IMR-90 (cell line): ENCODE data around the gene TCEA2. TPM values are rescaled to one million over a fixed set of nuclear protein-coding genes. Genes with fewer than 3 reads are reported as not detected.

Experiments
- ATAC-seq: fragments of 200-7000 bp; cut with Tn5 transposase; 2 replicates; pipeline ENCODE4 v1.9.1; 2020; ENCODE audit warnings: low read depth, mild to moderate bottlenecking, moderate library complexity
- BruUV-seq: library from RNA; stranded (reverse); fragments of 400-500 nt; replicated peaks from 2 replicates; lab custom pipeline; 2021; lab: Mats Ljungman, UMichigan
- CTCF ChIA-PET: fragments of 300-600 bp; formaldehyde crosslinking; extraction: SDS; loops from one replicate; lab custom pipeline; 2021; ENCODE audit warnings: antibody characterized with exemption; lab: Yijun Ruan, JAX
- POLR2A ChIA-PET: fragments of 300-600 bp; sonication (Branson Sonifier 250); formaldehyde crosslinking; loops from one replicate; lab custom pipeline; 2022; ENCODE audit warnings: antibody characterized with exemption; ENCODE audit not compliant: unreplicated experiment; lab: Charles Lee
- DNase-seq: peaks from one replicate; pipeline ENCODE4 v3.0.0; 2013
- H2AFZ ChIP-seq: replicated peaks from 2 replicates; pipeline ENCODE3; 2013; ENCODE audit warnings: low read length, mild to moderate bottlenecking; ENCODE audit not compliant: poor library complexity
- H2AK5ac ChIP-seq: 2 replicates; pipeline ENCODE4 v1.6.1; 2013; ENCODE audit warnings: low read depth, low read length, inconsistent platforms
- H2AK9ac ChIP-seq: replicated peaks from 2 replicates; pipeline ENCODE3; 2013; ENCODE audit warnings: mild to moderate bottlenecking, low read depth, low read length, moderate library complexity; ENCODE audit not compliant: poor library complexity
- H2BK120ac ChIP-seq: 2 replicates; pipeline ENCODE4 v1.6.1; 2013; ENCODE audit warnings: low read depth, low read length, inconsistent platforms
- H2BK15ac ChIP-seq: 3 replicates; pipeline ENCODE4 v1.6.1; 2013; ENCODE audit warnings: low read depth, low read length, inconsistent platforms
- H2BK20ac ChIP-seq: 2 replicates; pipeline ENCODE4 v1.6.1; 2013; ENCODE audit warnings: low read depth, mild to moderate bottlenecking, inconsistent platforms, low read length, moderate library complexity
- H2BK5ac ChIP-seq: 2 replicates; pipeline ENCODE4 v1.6.1; 2013; ENCODE audit warnings: mild to moderate bottlenecking, low read depth, low read length, inconsistent platforms; ENCODE audit not compliant: poor library complexity, severe bottlenecking
- H3K14ac ChIP-seq: replicated peaks from 2 replicates; pipeline ENCODE4 v1.6.1; 2013; ENCODE audit warnings: low read depth, low read length, inconsistent platforms
- H3K18ac ChIP-seq: 2 replicates; pipeline ENCODE4 v1.6.1; 2013; ENCODE audit warnings: low read depth, low read length, control low read depth
- H3K23ac ChIP-seq: 2 replicates; pipeline ENCODE4 v1.6.1; 2013; ENCODE audit warnings: low read depth, low read length, inconsistent platforms
- H3K27ac ChIP-seq: 2 replicates; pipeline ENCODE4 v1.5.1; 2013; ENCODE audit warnings: mild to moderate bottlenecking, control low read depth, low read length; ENCODE audit not compliant: insufficient read depth
- H3K27me3 ChIP-seq: 2 replicates; pipeline ENCODE4 v1.6.1; 2013; ENCODE audit warnings: low read length; ENCODE audit not compliant: control insufficient read depth, insufficient read depth
- H3K36me3 ChIP-seq: 2 replicates; pipeline ENCODE4 v1.6.1; 2013; ENCODE audit warnings: low read length, mixed read lengths; ENCODE audit not compliant: control insufficient read depth, insufficient read depth
- H3K4ac ChIP-seq: 2 replicates; pipeline ENCODE4 v1.6.1; 2013; ENCODE audit warnings: low read depth, low read length, inconsistent platforms
- H3K4me1 ChIP-seq: 2 replicates; pipeline ENCODE4 v1.6.1; 2013; ENCODE audit warnings: low read length, mixed read lengths; ENCODE audit not compliant: control insufficient read depth, insufficient read depth
- H3K4me2 ChIP-seq: 2 replicates; pipeline ENCODE4 v1.6.1; 2013; ENCODE audit warnings: low read depth, mild to moderate bottlenecking, control low read depth, low read length, moderate library complexity
- H3K4me3 ChIP-seq: 2 replicates; pipeline ENCODE4 v1.5.1; 2013; ENCODE audit warnings: low read depth, mild to moderate bottlenecking, control low read depth, low read length, moderate library complexity; ENCODE audit not compliant: insufficient read depth
- H3K56ac ChIP-seq: 2 replicates; pipeline ENCODE4 v1.6.1; 2013; ENCODE audit warnings: low read length, inconsistent platforms; ENCODE audit not compliant: insufficient read depth; ENCODE audit errors: extremely low read depth
- H3K79me1 ChIP-seq, 2 experiments: 2 replicates each; pipeline ENCODE4 v1.6.1; 2013; ENCODE audit warnings: low read length in 2 of 2, inconsistent platforms in 1 of 2, low read depth in 1 of 2
- H3K9ac ChIP-seq: 2 replicates; pipeline ENCODE4 v1.6.1; 2013; ENCODE audit warnings: low read depth, low read length, control low read depth
- H3K9me1 ChIP-seq: 2 replicates; pipeline ENCODE4 v1.6.1; 2013; ENCODE audit warnings: low read length, inconsistent platforms; ENCODE audit not compliant: insufficient read depth
- H3K9me3 ChIP-seq: 2 replicates; pipeline ENCODE4 v1.6.1; 2013; ENCODE audit warnings: low read length; ENCODE audit not compliant: control insufficient read depth, insufficient read depth
- H4K20me1 ChIP-seq: 2 replicates; pipeline ENCODE4 v1.6.1; 2013; ENCODE audit warnings: low read length, inconsistent platforms; ENCODE audit not compliant: insufficient read depth
- H4K5ac ChIP-seq: 2 replicates; pipeline ENCODE4 v1.6.1; 2013; ENCODE audit warnings: mild to moderate bottlenecking, low read depth, low read length, control low read depth
- H4K8ac ChIP-seq, 2 experiments: 2 replicates each; pipeline ENCODE4 v1.6.1; 2013; ENCODE audit warnings: low read depth in 2 of 2, low read length in 2 of 2, control low read depth in 1 of 2, inconsistent platforms in 1 of 2
- H4K91ac ChIP-seq: 2 replicates; pipeline ENCODE4 v1.6.1; 2013; ENCODE audit warnings: low read depth, low read length, inconsistent platforms; ENCODE audit not compliant: insufficient read depth
- BHLHE40 ChIP-seq: fragments of 150-350 bp; IDR thresholded peaks from 2 replicates; pipeline ENCODE4 v1.6.1; 2016; ENCODE audit warnings: mild to moderate bottlenecking, low read depth, low read length
- CEBPB ChIP-seq: IDR thresholded peaks from 2 replicates; pipeline ENCODE4 v1.6.1; 2012; ENCODE audit warnings: low read depth, low read length, improper control_type of control experiment
- CHD1 ChIP-seq: IDR thresholded peaks from 2 replicates; pipeline ENCODE4 v1.6.1; 2012; ENCODE audit warnings: low read depth, low read length, improper control_type of control experiment
- CTCF ChIP-seq: conservative IDR thresholded peaks from 2 replicates; pipeline ENCODE4 v1.5.1; 2012; ENCODE audit warnings: mild to moderate bottlenecking, low read depth, low read length, improper control_type of control experiment
- FOS ChIP-seq: fragments of 150-350 bp; IDR thresholded peaks from 2 replicates; pipeline ENCODE4 v1.6.1; 2016; ENCODE audit warnings: low read depth, low read length
- MAFK ChIP-seq: IDR thresholded peaks from 2 replicates; pipeline ENCODE4 v1.6.1; 2012; ENCODE audit warnings: low read depth, low read length, improper control_type of control experiment
- MAZ ChIP-seq: IDR thresholded peaks from 2 replicates; pipeline ENCODE4 v1.6.1; 2012; ENCODE audit warnings: low read depth, mild to moderate bottlenecking, low read length, improper control_type of control experiment, moderate library complexity, borderline replicate concordance
- MXI1 ChIP-seq: IDR thresholded peaks from 2 replicates; pipeline ENCODE4 v1.6.1; 2012; ENCODE audit warnings: low read depth, mild to moderate bottlenecking, low read length, moderate library complexity, borderline replicate concordance
- NFE2L2 ChIP-seq: fragments of 150-350 bp; IDR thresholded peaks from 2 replicates; pipeline ENCODE4 v1.6.1; 2016; ENCODE audit warnings: low read depth, mild to moderate bottlenecking, low read length
- POLR2A ChIP-seq: IDR thresholded peaks from 2 replicates; pipeline ENCODE4 v1.6.1; 2012; ENCODE audit warnings: mild to moderate bottlenecking, low read depth, low read length
- RAD21 ChIP-seq: IDR thresholded peaks from 2 replicates; pipeline ENCODE4 v1.6.1; 2012; ENCODE audit warnings: low read length, improper control_type of control experiment
- RCOR1 ChIP-seq: IDR thresholded peaks from 2 replicates; pipeline ENCODE4 v1.6.1; 2012; ENCODE audit warnings: mild to moderate bottlenecking, low read length, improper control_type of control experiment; ENCODE audit not compliant: insufficient replicate concordance
- RFX5 ChIP-seq: IDR thresholded peaks from 2 replicates; pipeline ENCODE4 v1.8.0; 2012; ENCODE audit warnings: low read depth, mild to moderate bottlenecking, low read length, moderate library complexity
- WGBS, 2 experiments: methylation state at CpG; one replicate each; pipeline versions ENCODE4 v1.1.5 to v1.1.7; 2013; ENCODE audit warnings: missing lambda C conversion rate in 2 of 2; ENCODE audit not compliant: insufficient read length in 1 of 2; ENCODE audit errors: extremely low coverage in 2 of 2; 5-methylcytosine and 5-hydroxymethylcytosine counted together
- dilution Hi-C: fragments of 300-500 bp; cut with HindIII; formaldehyde crosslinking; loops from one replicate; pipeline ENCODE4 v1.14.3; 2018; ENCODE audit warnings: low sequenced_read_pairs; ENCODE audit not compliant: unreplicated experiment
- in situ Hi-C: fragments of 300-500 bp; cut with MboI; formaldehyde crosslinking; loops from 3 replicates; pipeline ENCODE4 v1.14.3; 2019; ENCODE audit warnings: low sequenced_read_pairs, inconsistent platforms, mixed read lengths
- intact Hi-C: fragments of 100-400 bp; cut with micrococcal nuclease; formaldehyde crosslinking; loops from 2 replicates; pipeline ENCODE4 v1.10.0; 2022
- polyA plus RNA-seq, 3 experiments: library from polyadenylated mRNA; depleted of rRNA; stranded (reverse); fragments of >200 nt; gene quantifications; 2 replicates each; pipeline ENCODE4 v1.2.3, GENCODE V29; 2012; ENCODE audit warnings: low replicate concordance in 1 of 3
- total RNA-seq: library from RNA; depleted of rRNA; stranded (reverse); fragments of >200 nt; gene quantifications from 2 replicates; pipeline ENCODE4 v1.2.3, GENCODE V29; 2012
- TF ChIP-seq, protein P1 (sequence below): fragments of 150-350 bp; IDR thresholded peaks from 2 replicates; pipeline ENCODE4 v1.6.1; 2017; ENCODE audit warnings: mild to moderate bottlenecking, antibody characterized with exemption, low read length, low read depth
- TF ChIP-seq, protein P2 (sequence below): fragments of 150-350 bp; IDR thresholded peaks from 2 replicates; pipeline ENCODE4 v1.6.1; 2016; ENCODE audit warnings: low read depth, mild to moderate bottlenecking, low read length, moderate library complexity, borderline replicate concordance

Gene TCEA2
- total and polyA plus RNA-seq, 2 of the 4 experiments (the other 2 are of a cell fraction), result 9.3 to 30.0 TPM

DNA sequence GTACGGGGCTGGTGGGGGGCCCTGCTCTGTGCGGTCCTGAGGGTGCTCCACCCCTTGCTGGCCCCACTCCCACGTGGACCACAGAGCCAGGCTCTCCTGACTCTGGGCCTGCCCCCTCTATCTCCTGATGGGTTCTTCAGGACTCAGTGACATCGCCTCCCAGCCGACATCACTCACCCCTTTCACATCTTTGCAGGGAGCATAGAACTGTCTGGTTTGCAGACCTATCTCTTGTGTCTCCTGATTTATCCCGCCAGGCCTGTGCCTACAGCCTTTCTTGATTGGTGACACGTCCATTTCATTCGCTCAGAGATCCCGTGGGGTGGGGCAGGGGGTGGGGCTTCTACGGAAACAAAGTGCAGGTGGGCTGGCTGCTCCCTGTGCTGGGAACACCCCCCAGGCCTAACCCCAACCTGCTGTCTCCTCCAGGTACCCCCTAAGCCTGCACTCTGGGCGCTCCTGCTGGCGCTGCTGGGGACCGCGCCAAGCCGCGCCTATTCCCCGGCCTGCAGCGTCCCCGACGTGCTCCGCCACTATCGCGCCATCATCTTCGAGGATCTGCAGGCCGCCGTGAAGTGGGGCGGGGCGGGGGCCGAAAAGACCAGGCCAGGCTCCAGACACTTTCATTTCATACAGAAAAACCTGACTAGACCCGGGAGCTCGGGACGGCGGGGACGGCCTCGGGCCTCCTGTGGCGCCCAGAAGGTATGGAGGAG is 25.3 kb upstream of the TCEA2 start:
- H3K23ac ChIP-seq, result no peak overlapping the region
- H3K9me3 ChIP-seq, result no peaks in the 10 kb centered on the region
- H2AK9ac ChIP-seq, result peak overlapping the region; percentile 50
- H2BK15ac ChIP-seq, result no peak overlapping the region
- no peak overlapping the region for H4K91ac ChIP-seq
- DNase-seq (no peak), ATAC-seq (no peak)
- no peak overlapping the region for H3K9ac ChIP-seq
- H3K27ac ChIP-seq, result no peak overlapping the region
- H4K5ac ChIP-seq, result no peak overlapping the region
- H3K18ac ChIP-seq, result no peak overlapping the region
- H3K4ac ChIP-seq, result no peak overlapping the region
- H3K27me3 ChIP-seq, result peaks cover 44% of the 10 kb centered on the region
- no peak overlapping the region for H2AK5ac ChIP-seq
- no peak overlapping the region for H3K4me3 ChIP-seq
- H4K8ac ChIP-seq, result no peak overlapping the region
- no TSS peak for BruUV-seq
- no peak overlapping the region for H2BK5ac ChIP-seq
- H3K4me2 ChIP-seq, result no peak overlapping the region
- no peaks in the 10 kb centered on the region for H3K9me1 ChIP-seq
- H3K56ac ChIP-seq, result no peak overlapping the region
- in situ Hi-C loops (no loop called here), dilution Hi-C loops (no loop called here), intact Hi-C loops (loop anchor here (2.0 kb wide), 1 partner anchor 19 kb away; no protein-coding TSS in a partner anchor)
- no peak overlapping the region for H3K14ac ChIP-seq
- peak overlapping the region; percentile 49 for H2AFZ ChIP-seq
- peaks cover 10% of the 10 kb centered on the region for H3K36me3 ChIP-seq
- H3K4me1 ChIP-seq, result peaks cover 5% of the 10 kb centered on the region; the same call in 1 of the 2 replicates
- H2BK120ac ChIP-seq, result no peak overlapping the region
- no peaks in the 10 kb centered on the region for H3K79me1 ChIP-seq
- 13% methylated on average over 24 of the region's 36 CpGs; no CpG with 5 or more reads in 1 of the 2 experiments for WGBS, 2 experiments
- H2BK20ac ChIP-seq, result no peak overlapping the region
- H4K20me1 ChIP-seq, result peaks cover 5% of the 10 kb centered on the region; the same call in 1 of the 2 replicates
- ChIA-PET CTCF (interaction anchor here (0.8 to 1.9 kb wide), 3 partner anchors 10 to 500 kb away, joined by 3 to 6 read pairs (median 3); partner anchors contain the start of gene PTK6), POLR2A (no interaction called here)
- no peak for TF ChIP-seq RAD21
- no peak for TF ChIP-seq CEBPB
- no peak for TF ChIP-seq POLR2A
- no peak for TF ChIP-seq FOS
- TF ChIP-seq RCOR1, result no peak
- no peak for TF ChIP-seq RFX5
- TF ChIP-seq MAZ, result no peak
- no peak for TF ChIP-seq MAFK
- TF ChIP-seq MXI1, result no peak
- TF ChIP-seq BHLHE40, result no peak
- no peak for TF ChIP-seq CHD1
- TF ChIP-seq, protein P1, sequence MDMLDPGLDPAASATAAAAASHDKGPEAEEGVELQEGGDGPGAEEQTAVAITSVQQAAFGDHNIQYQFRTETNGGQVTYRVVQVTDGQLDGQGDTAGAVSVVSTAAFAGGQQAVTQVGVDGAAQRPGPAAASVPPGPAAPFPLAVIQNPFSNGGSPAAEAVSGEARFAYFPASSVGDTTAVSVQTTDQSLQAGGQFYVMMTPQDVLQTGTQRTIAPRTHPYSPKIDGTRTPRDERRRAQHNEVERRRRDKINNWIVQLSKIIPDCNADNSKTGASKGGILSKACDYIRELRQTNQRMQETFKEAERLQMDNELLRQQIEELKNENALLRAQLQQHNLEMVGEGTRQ, result no peak
- TF ChIP-seq NFE2L2, result no peak
- TF ChIP-seq, protein P2, sequence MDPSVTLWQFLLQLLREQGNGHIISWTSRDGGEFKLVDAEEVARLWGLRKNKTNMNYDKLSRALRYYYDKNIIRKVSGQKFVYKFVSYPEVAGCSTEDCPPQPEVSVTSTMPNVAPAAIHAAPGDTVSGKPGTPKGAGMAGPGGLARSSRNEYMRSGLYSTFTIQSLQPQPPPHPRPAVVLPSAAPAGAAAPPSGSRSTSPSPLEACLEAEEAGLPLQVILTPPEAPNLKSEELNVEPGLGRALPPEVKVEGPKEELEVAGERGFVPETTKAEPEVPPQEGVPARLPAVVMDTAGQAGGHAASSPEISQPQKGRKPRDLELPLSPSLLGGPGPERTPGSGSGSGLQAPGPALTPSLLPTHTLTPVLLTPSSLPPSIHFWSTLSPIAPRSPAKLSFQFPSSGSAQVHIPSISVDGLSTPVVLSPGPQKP, result no peak
- no peak for TF ChIP-seq CTCF
